H9 (cell line): ENCODE results near the gene TRIP10. TPM values are rescaled to one million over a fixed set of nuclear protein-coding genes. Genes with fewer than 3 reads are reported as not detected.

Experiments used
- DNase-seq: peaks from one replicate; pipeline ENCODE4 v3.0.0-alpha.2; 2017
- H2AFZ ChIP-seq: one replicate; pipeline ENCODE4 v1.6.1; 2013; ENCODE audit warnings: mild to moderate bottlenecking, low read length, control low read depth, moderate library complexity
- H2AK5ac ChIP-seq: 2 replicates; pipeline ENCODE4 v1.6.1; 2013; ENCODE audit warnings: low read length, control low read depth, mixed read lengths; ENCODE audit not compliant: insufficient read length
- H2BK120ac ChIP-seq: one replicate; pipeline ENCODE4 v1.6.1; 2013; ENCODE audit warnings: low read depth, mild to moderate bottlenecking, low read length, control low read depth, inconsistent platforms; ENCODE audit not compliant: poor library complexity, severe bottlenecking
- H2BK12ac ChIP-seq: 2 replicates; pipeline ENCODE4 v1.6.1; 2013; ENCODE audit warnings: low read length, control low read depth, mixed read lengths, low read depth; ENCODE audit not compliant: insufficient read length
- H2BK15ac ChIP-seq: 2 replicates; pipeline ENCODE4 v1.6.1; 2013; ENCODE audit warnings: low read depth, low read length, control low read depth
- H2BK20ac ChIP-seq: one replicate; pipeline ENCODE4 v1.6.1; 2013; ENCODE audit warnings: low read depth, mild to moderate bottlenecking, low read length, control low read depth, inconsistent platforms; ENCODE audit not compliant: poor library complexity, severe bottlenecking
- H2BK5ac ChIP-seq: 2 replicates; pipeline ENCODE4 v1.6.1; 2013; ENCODE audit warnings: low read length, control low read depth, mixed read lengths; ENCODE audit not compliant: insufficient read length
- H3K14ac ChIP-seq: 2 replicates; pipeline ENCODE4 v1.6.1; 2013; ENCODE audit warnings: low read length, control low read depth; ENCODE audit not compliant: insufficient read depth
- H3K18ac ChIP-seq: 2 replicates; pipeline ENCODE4 v1.6.1; 2013; ENCODE audit warnings: low read depth, mild to moderate bottlenecking, mixed read lengths, low read length, control low read depth; ENCODE audit not compliant: insufficient read length
- H3K23ac ChIP-seq: 2 replicates; pipeline ENCODE4 v1.6.1; 2013; ENCODE audit warnings: low read length, control low read depth, mixed read lengths, low read depth; ENCODE audit not compliant: insufficient read length
- H3K23me2 ChIP-seq: 2 replicates; pipeline ENCODE4 v1.6.1; 2013; ENCODE audit warnings: low read depth, mild to moderate bottlenecking, mixed read lengths, low read length, control low read depth; ENCODE audit not compliant: insufficient read length, poor library complexity, severe bottlenecking
- H3K27ac ChIP-seq: 2 replicates; pipeline ENCODE4 v1.5.1; 2013; ENCODE audit warnings: low read length, control low read depth, mixed read lengths, low read depth; ENCODE audit not compliant: insufficient read length
- H3K27me3 ChIP-seq: 2 replicates; pipeline ENCODE4 v1.6.1; 2013; ENCODE audit warnings: low read length, control low read depth, inconsistent platforms; ENCODE audit not compliant: insufficient read depth
- H3K4ac ChIP-seq: 2 replicates; pipeline ENCODE4 v1.6.1; 2013; ENCODE audit warnings: low read depth, mild to moderate bottlenecking, control low read depth, inconsistent platforms, low read length, moderate library complexity
- H3K4me1 ChIP-seq: 2 replicates; pipeline ENCODE4 v1.6.1; 2013; ENCODE audit warnings: low read length, control low read depth, inconsistent platforms; ENCODE audit not compliant: insufficient read depth
- H3K4me2 ChIP-seq: 2 replicates; pipeline ENCODE4 v1.6.1; 2013; ENCODE audit warnings: low read length, control low read depth, mixed read lengths; ENCODE audit not compliant: insufficient read length, insufficient read depth
- H3K56ac ChIP-seq: 2 replicates; pipeline ENCODE4 v1.6.1; 2013; ENCODE audit warnings: low read depth, mild to moderate bottlenecking, mixed read lengths, low read length, control low read depth; ENCODE audit not compliant: insufficient read length
- H3K79me1 ChIP-seq: 2 replicates; pipeline ENCODE4 v1.6.1; 2013; ENCODE audit warnings: low read depth, mild to moderate bottlenecking, moderate library complexity, low read length, control low read depth, inconsistent platforms; ENCODE audit not compliant: insufficient read depth, poor library complexity, severe bottlenecking
- H3K79me2 ChIP-seq: 2 replicates; pipeline ENCODE4 v1.6.1; 2013; ENCODE audit warnings: low read length, control low read depth, inconsistent platforms; ENCODE audit not compliant: insufficient read depth
- H3K9ac ChIP-seq: 2 replicates; pipeline ENCODE4 v1.6.1; 2013; ENCODE audit warnings: low read length, control low read depth, mixed read lengths; ENCODE audit not compliant: insufficient read length; ENCODE audit errors: extremely low read depth
- H3K9me3 ChIP-seq: one replicate; pipeline ENCODE4 v1.6.1; 2013; ENCODE audit warnings: low read depth, low read length, inconsistent platforms; ENCODE audit not compliant: control insufficient read depth
- H3T11ph ChIP-seq: one replicate; pipeline ENCODE4 v1.6.1; 2013; ENCODE audit warnings: mild to moderate bottlenecking, low read length, control low read depth, inconsistent platforms
- H4K20me1 ChIP-seq: one replicate; pipeline ENCODE4 v1.6.1; 2013; ENCODE audit not compliant: control insufficient read depth, insufficient read length, insufficient read depth
- H4K5ac ChIP-seq: 2 replicates; pipeline ENCODE4 v1.6.1; 2013; ENCODE audit warnings: low read depth, mild to moderate bottlenecking, mixed read lengths, low read length, control low read depth; ENCODE audit not compliant: insufficient read length
- H4K8ac ChIP-seq: replicated peaks from 2 replicates; pipeline ENCODE4 v1.6.1; 2013; ENCODE audit warnings: low read length, control low read depth, mixed read lengths, low read depth; ENCODE audit not compliant: insufficient read length
- H4K91ac ChIP-seq: 2 replicates; pipeline ENCODE4 v1.6.1; 2013; ENCODE audit warnings: low read depth, mild to moderate bottlenecking, moderate library complexity, mixed read lengths, low read length, control low read depth; ENCODE audit not compliant: insufficient read length
- H3K27ac Mint-ChIP-seq, 3 experiments: 2 replicates in 2 of 3; 3 replicates in 1 of 3; pipeline ENCODE4 v1.8.0; 2020 to 2021; ENCODE audit warnings: mixed read lengths in 3 of 3, mild to moderate bottlenecking in 1 of 3, moderate library complexity in 1 of 3
- H3K27me3 Mint-ChIP-seq: 2 replicates; pipeline ENCODE4 v1.8.0; 2021; ENCODE audit warnings: low read depth, mild to moderate bottlenecking, moderate library complexity, mixed read lengths
- H3K36me3 Mint-ChIP-seq, 3 experiments: 2 replicates in 2 of 3; 3 replicates in 1 of 3; pipeline ENCODE4 v1.8.0; 2020 to 2021; ENCODE audit warnings: low read depth in 3 of 3, mixed read lengths in 3 of 3; ENCODE audit not compliant: insufficient read depth in 1 of 3
- H3K4me1 Mint-ChIP-seq, 2 experiments: 2 replicates each; pipeline ENCODE4 v1.8.0; 2020; ENCODE audit warnings: mixed read lengths in 2 of 2
- H3K4me3 Mint-ChIP-seq, 2 experiments: 2 replicates in 1 of 2; 3 replicates in 1 of 2; pipeline ENCODE4 v1.8.0; 2020 to 2021; ENCODE audit warnings: mild to moderate bottlenecking in 2 of 2, mixed read lengths in 2 of 2, moderate library complexity in 1 of 2
- H3K9me3 Mint-ChIP-seq, 2 experiments: 2 replicates in 1 of 2; 3 replicates in 1 of 2; pipeline ENCODE4 v1.8.0; 2020; ENCODE audit warnings: mild to moderate bottlenecking in 2 of 2, mixed read lengths in 2 of 2, moderate library complexity in 1 of 2
- CTCF ChIP-seq: fragments of 200-600 bp; sonication (generic); conservative IDR thresholded peaks from 3 replicates; pipeline ENCODE4 v1.8.0; 2021; ENCODE audit warnings: antibody characterized with exemption, mild to moderate bottlenecking
- WGBS: extraction: QIAGEN DNeasy Blood & Tissue Kit; methylation state at CpG from one replicate; pipeline ENCODE4 v1.1.7; 2013; ENCODE audit warnings: missing lambda C conversion rate, low lambda C conversion rate, mixed read lengths; ENCODE audit not compliant: insufficient read length; ENCODE audit errors: extremely low coverage; 5-methylcytosine and 5-hydroxymethylcytosine counted together
- total RNA-seq: library from RNA; stranded (reverse); gene quantifications from 2 replicates; pipeline ENCODE4 v1.2.1, GENCODE V29; 2021

The TRIP10 gene
- total RNA-seq, 1 experiment from 2014 or later = 56.4 TPM

- H3K27ac ChIP-seq = no peak overlapping the region
- no peak overlapping the region for H3K4ac ChIP-seq
- Mint-ChIP-seq H3K9me3 (no peaks in the 10 kb centered on the region), H3K4me1 (peaks cover 2 to 4% of the 10 kb centered on the region in 2 experiments), H3K27me3 (no peaks in the 10 kb centered on the region), H3K27ac (no peak overlapping the region), H3K36me3 (peaks cover 12 to 25% (median 15%) of the 10 kb centered on the region in 3 experiments; a peak in 5 of 7 replicates), H3K4me3 (no peak overlapping the region)
- H2BK5ac ChIP-seq = no peak overlapping the region
- H3K9me3 ChIP-seq = no peaks in the 10 kb centered on the region
- no peak for DNase-seq
- H3K56ac ChIP-seq = no peak overlapping the region
- no peaks in the 10 kb centered on the region for H3K79me1 ChIP-seq
- no peaks in the 10 kb centered on the region for H3K27me3 ChIP-seq
- H3K14ac ChIP-seq = no peak overlapping the region
- TF ChIP-seq CTCF = no peak
- H3K9ac ChIP-seq = no peak overlapping the region
- H2BK20ac ChIP-seq = no peak overlapping the region
- H2BK12ac ChIP-seq = no peak overlapping the region
- H2BK120ac ChIP-seq = no peak overlapping the region
- no CpG with 5 or more reads among the region's 17 CpGs for WGBS
- H2AFZ ChIP-seq = no peak overlapping the region
- H3K4me2 ChIP-seq = no peak overlapping the region
- H2AK5ac ChIP-seq = no peak overlapping the region
- H2BK15ac ChIP-seq = no peak overlapping the region
- H4K5ac ChIP-seq = no peak overlapping the region
- no peak overlapping the region for H3K23ac ChIP-seq
- H3K4me1 ChIP-seq = no peaks in the 10 kb centered on the region
- no peak overlapping the region for H3T11ph ChIP-seq
- no peak overlapping the region for H4K8ac ChIP-seq
- H3K23me2 ChIP-seq = no peaks in the 10 kb centered on the region
- H4K20me1 ChIP-seq = no peaks in the 10 kb centered on the region
- H4K91ac ChIP-seq = no peak overlapping the region
- H3K79me2 ChIP-seq = no peaks in the 10 kb centered on the region
- H3K18ac ChIP-seq = no peak overlapping the region
These were observed 21.1 kb downstream of the TRIP10 start for GRCh38 chr19:6760606-6761005.
